ACC112 (cell line): Measurements from ENCODE around the gene IGSF8.
A peak's percentile ranks its signal among the peaks of the same experiment; 100 is the strongest.

Source experiments
- H2AFZ ChIP-seq: fragments of 200-600 bp; sonication (generic); one replicate; pipeline ENCODE4 v1.6.0; 2017; ENCODE audit warnings: antibody characterized with exemption, low read length; ENCODE audit not compliant: unreplicated experiment
- H3K27ac ChIP-seq: fragments of 200-600 bp; sonication (generic); 2 replicates; pipeline ENCODE4 v1.5.1; 2014; ENCODE audit warnings: low read depth, mild to moderate bottlenecking, antibody characterized with exemption, low read length, moderate library complexity
- H3K27me3 ChIP-seq: fragments of 200-600 bp; sonication (generic); 2 replicates; pipeline ENCODE4 v1.6.1; 2014; ENCODE audit warnings: mild to moderate bottlenecking, antibody characterized with exemption, low read length, moderate library complexity, mixed read lengths; ENCODE audit not compliant: insufficient read depth
- H3K36me3 ChIP-seq: fragments of 200-600 bp; sonication (generic); 2 replicates; pipeline ENCODE4 v1.6.1; 2016; ENCODE audit warnings: mild to moderate bottlenecking, antibody characterized with exemption, low read length, moderate library complexity, mixed read lengths; ENCODE audit not compliant: insufficient read depth
- H3K4me1 ChIP-seq: fragments of 200-600 bp; sonication (generic); one replicate; pipeline ENCODE4 v1.6.1; 2016; ENCODE audit warnings: low read length, mixed read lengths; ENCODE audit not compliant: insufficient read depth, unreplicated experiment, control insufficient read depth
- H3K4me3 ChIP-seq: fragments of 200-600 bp; sonication (generic); 2 replicates; pipeline ENCODE4 v1.5.1; 2014; ENCODE audit warnings: mild to moderate bottlenecking, low read depth, low read length
- H3K79me2 ChIP-seq: fragments of 200-600 bp; sonication (generic); one replicate; pipeline ENCODE4 v1.6.0; 2016; ENCODE audit warnings: low read length; ENCODE audit not compliant: control insufficient read depth, unreplicated experiment, insufficient read depth

Gene IGSF8

DNA sequence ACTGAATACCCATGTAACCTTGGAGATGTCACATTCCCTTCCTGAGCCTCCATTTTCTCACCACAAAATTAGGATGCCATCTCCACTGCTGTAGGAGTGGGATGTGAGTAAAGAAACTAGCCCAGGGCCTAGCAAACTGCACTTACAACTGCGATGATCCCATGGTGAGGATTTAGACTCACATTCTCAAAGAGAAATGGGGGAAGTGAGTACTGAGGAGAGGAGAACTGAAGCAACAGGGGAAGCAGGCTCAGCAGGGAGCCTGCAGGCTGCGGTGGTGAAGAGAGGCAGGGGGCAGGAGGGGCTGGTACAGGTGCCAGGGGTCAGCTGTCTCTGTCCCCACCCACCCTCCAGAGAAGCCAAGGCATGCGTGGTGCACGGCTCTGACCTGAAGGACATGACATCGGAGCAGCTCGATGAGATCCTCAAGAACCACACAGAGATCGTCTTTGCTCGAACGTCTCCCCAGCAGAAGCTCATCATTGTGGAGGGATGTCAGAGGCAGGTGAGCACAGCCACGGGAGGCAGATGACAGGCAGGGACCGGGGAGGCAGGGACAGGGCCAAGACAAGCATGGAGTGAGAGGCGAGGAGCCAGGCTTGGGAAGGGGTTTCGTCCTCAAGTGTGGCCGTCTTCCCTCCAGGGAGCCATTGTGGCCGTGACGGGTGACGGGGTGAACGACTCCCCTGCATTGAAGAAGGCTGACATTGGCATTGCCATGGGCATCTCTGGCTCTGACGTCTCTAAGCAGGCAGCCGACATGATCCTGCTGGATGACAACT, 36.6 kb upstream of the IGSF8 start:
- peaks cover 39% of the 10 kb centered on the region for H3K27me3 ChIP-seq
- no peak overlapping the region for H3K4me3 ChIP-seq
- H2AFZ ChIP-seq = no peak overlapping the region
- H3K4me1 ChIP-seq = no peaks in the 10 kb centered on the region
- H3K79me2 ChIP-seq = no peaks in the 10 kb centered on the region
- H3K27ac ChIP-seq = no peak overlapping the region
- H3K36me3 ChIP-seq = no peaks in the 10 kb centered on the region

DNA sequence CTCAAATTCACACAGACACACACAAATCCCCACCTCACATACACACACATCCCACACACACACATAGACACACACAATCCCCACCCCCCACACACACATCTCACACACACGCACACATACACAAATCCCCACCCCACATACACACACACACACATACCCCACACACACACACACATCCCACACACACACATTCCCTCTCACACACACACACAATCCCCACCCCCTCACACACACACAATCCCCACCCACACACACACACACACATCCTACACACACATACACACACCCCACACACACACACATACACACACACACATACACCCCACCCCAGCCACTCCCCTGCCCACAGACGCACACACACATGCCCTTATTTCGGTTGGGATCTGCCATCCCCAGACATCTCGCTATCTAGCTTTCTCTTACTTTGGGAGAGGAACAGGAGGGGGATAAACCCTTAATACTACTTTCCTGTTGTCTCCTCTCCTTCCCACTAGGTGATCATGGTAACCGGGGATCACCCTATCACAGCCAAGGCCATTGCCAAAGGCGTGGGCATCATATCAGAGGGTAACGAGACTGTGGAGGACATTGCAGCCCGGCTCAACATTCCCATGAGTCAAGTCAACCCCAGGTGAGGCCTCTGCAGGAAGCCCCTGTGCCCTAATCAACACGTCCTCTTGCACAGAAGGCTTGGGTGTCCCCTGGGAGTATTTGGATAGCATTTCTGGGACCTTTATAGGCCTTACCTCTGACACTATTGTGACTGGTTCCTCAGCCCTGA, 35.8 kb upstream of the IGSF8 start:
- no peaks in the 10 kb centered on the region for H3K36me3 ChIP-seq
- no peak overlapping the region for H3K27ac ChIP-seq
- H2AFZ ChIP-seq = no peak overlapping the region
- no peak overlapping the region for H3K4me3 ChIP-seq
- no peaks in the 10 kb centered on the region for H3K4me1 ChIP-seq
- H3K27me3 ChIP-seq = peaks cover 38% of the 10 kb centered on the region
- no peaks in the 10 kb centered on the region for H3K79me2 ChIP-seq

DNA sequence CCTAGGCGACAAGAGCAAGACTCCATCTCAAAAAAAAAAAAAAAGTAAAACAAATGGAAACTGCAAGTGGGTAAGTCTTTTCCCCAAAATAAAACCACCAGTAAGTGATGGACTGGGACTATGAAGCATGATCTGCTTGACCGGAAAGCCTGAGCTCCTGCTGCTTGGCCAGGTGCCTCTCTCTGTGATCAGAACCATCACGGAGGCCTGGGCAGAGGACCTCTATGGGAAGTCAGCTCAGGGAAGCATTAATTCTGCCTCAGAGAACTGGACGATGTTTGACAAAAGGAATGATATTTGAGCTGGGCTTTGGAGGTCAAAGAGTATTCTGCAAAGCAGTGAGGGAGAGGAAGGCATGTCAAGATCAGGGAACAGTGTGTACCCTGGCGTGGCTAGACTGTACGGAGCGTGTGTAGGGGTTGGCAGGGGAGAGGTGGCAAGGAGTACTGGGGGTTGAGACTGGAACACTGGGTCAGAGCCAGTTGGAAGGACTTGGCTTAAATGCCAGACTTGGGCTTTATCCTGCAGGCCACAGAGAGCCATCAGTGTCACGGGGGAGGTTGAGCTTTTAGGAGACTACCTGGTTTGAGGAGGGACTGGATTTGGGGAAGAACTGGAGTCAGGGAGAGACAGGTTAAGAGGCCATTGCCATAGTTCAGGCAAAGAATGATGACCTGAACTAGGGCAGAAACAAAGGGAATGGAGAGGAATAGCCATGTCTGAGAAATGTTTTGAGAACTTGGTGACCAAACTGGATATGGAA, 33.6 kb upstream of the IGSF8 start:
- H3K4me1 ChIP-seq = peaks cover 11% of the 10 kb centered on the region
- H3K36me3 ChIP-seq = no peaks in the 10 kb centered on the region
- peaks cover 34% of the 10 kb centered on the region for H3K27me3 ChIP-seq
- no peak overlapping the region for H3K27ac ChIP-seq
- no peaks in the 10 kb centered on the region for H3K79me2 ChIP-seq
- no peak overlapping the region for H2AFZ ChIP-seq
- no peak overlapping the region for H3K4me3 ChIP-seq

DNA sequence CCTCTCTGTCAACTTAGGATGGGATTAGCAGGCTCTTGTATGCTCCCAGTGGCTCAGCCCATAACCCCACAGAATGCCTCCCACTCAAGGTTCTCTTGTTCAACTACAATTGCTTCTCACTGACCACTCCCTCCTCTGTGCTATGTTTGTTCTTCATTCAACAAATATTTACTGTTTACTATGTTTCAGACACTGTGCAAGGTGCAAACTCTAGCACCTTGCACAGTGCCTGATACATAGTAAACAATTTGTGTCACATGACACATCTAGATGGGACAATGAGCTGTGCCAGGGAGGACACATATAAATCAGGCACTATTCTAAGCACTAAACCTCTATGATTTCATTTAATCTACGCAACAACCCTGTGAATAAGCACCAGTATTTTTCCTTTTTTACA, 32.5 kb upstream of the IGSF8 start:
- H3K79me2 ChIP-seq = no peaks in the 10 kb centered on the region
- H3K4me3 ChIP-seq = no peak overlapping the region
- no peaks in the 10 kb centered on the region for H3K36me3 ChIP-seq
- H3K27me3 ChIP-seq = peaks cover 34% of the 10 kb centered on the region
- H3K27ac ChIP-seq = no peak overlapping the region
- H2AFZ ChIP-seq = no peak overlapping the region
- H3K4me1 ChIP-seq = peaks cover 15% of the 10 kb centered on the region

DNA sequence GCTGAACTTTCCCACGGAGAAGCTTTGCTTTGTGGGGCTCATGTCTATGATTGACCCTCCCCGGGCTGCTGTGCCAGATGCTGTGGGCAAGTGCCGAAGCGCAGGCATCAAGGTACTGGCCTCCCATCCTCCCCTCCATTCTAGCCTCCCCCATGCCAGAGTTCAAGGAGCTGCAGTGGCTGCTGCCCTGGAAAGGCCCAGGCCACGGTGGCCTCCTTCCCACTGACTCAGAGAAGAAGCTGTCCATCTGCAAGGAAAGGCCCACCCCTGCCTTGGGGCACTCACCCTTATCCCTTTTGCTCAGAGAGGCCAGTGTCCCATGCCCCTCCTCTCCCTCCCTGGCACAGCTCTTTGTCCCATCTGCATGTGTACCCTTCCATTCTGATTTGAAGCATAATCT, 32.1 kb upstream of the IGSF8 start:
- no peak overlapping the region for H3K4me3 ChIP-seq
- H3K4me1 ChIP-seq = peaks cover 20% of the 10 kb centered on the region
- no peak overlapping the region for H2AFZ ChIP-seq
- no peaks in the 10 kb centered on the region for H3K79me2 ChIP-seq
- no peaks in the 10 kb centered on the region for H3K36me3 ChIP-seq
- peaks cover 34% of the 10 kb centered on the region for H3K27me3 ChIP-seq
- H3K27ac ChIP-seq = no peak overlapping the region

DNA sequence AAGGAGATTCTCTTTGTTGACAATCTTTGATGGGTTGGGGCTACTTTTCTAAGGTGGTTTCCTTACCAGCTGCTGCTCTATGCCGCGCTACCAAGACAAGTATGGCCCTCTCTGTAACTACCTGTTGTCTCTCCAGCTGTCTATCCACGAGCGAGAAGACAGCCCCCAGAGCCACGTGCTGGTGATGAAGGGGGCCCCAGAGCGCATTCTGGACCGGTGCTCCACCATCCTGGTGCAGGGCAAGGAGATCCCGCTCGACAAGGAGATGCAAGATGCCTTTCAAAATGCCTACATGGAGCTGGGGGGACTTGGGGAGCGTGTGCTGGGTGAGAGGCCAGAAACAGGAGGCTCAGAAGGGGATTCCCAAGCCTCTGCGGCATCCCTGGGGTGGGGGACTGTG, 31.5 kb upstream of the IGSF8 start:
- Histone ChIP-seq H3K27me3 (peaks cover 34% of the 10 kb centered on the region), H3K27ac (no peak overlapping the region), H3K4me3 (no peak overlapping the region)

DNA sequence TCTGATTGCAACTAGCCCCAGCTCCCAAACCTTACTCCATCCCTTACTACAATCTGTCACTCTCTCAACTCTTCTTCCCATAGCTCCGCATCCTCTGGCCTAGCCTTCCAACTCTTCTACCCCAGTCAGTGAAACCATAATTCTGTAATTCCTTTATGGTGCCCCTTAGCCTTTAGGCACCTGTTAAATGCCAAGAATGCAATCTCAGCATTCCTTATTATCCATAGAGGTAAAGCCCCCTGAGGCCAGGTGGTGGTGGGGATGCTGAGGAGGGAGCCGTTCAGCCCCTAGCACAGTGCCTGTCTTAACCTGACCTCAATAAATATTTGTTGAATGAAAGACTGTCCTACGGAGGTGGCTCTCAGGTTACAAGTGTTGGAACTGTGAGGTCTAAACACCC, 31.1 kb upstream of the IGSF8 start:
- no peaks in the 10 kb centered on the region for H3K36me3 ChIP-seq
- H3K4me3 ChIP-seq = no peak overlapping the region
- no peak overlapping the region for H2AFZ ChIP-seq
- peaks cover 29% of the 10 kb centered on the region for H3K4me1 ChIP-seq
- H3K27ac ChIP-seq = no peak overlapping the region
- H3K27me3 ChIP-seq = peaks cover 30% of the 10 kb centered on the region
- no peaks in the 10 kb centered on the region for H3K79me2 ChIP-seq

More for the DNA sequence above, 31.5 kb upstream of the IGSF8 start:
- H2AFZ ChIP-seq = no peak overlapping the region
- no peaks in the 10 kb centered on the region for H3K36me3 ChIP-seq
- no peaks in the 10 kb centered on the region for H3K79me2 ChIP-seq
- H3K4me1 ChIP-seq = peaks cover 25% of the 10 kb centered on the region

DNA sequence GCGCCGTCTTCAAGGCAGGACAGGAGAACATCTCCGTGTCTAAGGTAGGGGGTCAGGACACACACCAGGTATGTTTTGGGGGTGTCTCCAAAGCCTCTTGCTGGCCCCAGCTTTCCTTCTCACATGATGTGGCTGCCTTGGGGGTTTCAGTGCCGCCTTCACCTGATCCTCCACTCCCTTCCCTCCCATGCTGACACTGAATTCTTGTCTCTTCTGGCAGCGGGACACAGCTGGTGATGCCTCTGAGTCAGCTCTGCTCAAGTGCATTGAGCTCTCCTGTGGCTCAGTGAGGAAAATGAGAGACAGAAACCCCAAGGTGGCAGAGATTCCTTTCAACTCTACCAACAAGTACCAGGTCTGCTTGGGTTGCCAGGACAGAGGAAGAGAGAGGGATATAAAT, 30.6 kb upstream of the IGSF8 start:
- no peak overlapping the region for H2AFZ ChIP-seq
- no peaks in the 10 kb centered on the region for H3K79me2 ChIP-seq
- no peak overlapping the region for H3K4me3 ChIP-seq
- no peaks in the 10 kb centered on the region for H3K36me3 ChIP-seq
- peaks cover 34% of the 10 kb centered on the region for H3K4me1 ChIP-seq
- H3K27ac ChIP-seq = no peak overlapping the region
- H3K27me3 ChIP-seq = peaks cover 25% of the 10 kb centered on the region

DNA sequence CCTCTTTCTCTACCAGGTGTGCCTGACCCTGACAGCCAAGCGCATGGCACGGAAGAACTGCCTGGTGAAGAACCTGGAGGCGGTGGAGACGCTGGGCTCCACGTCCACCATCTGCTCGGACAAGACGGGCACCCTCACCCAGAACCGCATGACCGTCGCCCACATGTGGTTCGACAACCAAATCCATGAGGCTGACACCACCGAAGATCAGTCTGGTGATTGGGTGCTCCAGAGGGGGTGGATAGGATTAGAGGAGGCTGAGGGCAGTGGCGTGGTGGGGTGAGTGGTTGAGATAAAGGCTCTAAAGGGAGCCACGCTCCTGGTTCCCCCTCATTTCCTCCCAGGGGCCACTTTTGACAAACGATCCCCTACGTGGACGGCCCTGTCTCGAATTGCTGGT, 30.2 kb upstream of the IGSF8 start:
- Histone ChIP-seq H2AFZ (no peak overlapping the region), H3K4me1 (peaks cover 38% of the 10 kb centered on the region), H3K4me3 (no peak overlapping the region), H3K27ac (no peak overlapping the region), H3K36me3 (no peaks in the 10 kb centered on the region), H3K79me2 (no peaks in the 10 kb centered on the region), H3K27me3 (peaks cover 25% of the 10 kb centered on the region)

DNA sequence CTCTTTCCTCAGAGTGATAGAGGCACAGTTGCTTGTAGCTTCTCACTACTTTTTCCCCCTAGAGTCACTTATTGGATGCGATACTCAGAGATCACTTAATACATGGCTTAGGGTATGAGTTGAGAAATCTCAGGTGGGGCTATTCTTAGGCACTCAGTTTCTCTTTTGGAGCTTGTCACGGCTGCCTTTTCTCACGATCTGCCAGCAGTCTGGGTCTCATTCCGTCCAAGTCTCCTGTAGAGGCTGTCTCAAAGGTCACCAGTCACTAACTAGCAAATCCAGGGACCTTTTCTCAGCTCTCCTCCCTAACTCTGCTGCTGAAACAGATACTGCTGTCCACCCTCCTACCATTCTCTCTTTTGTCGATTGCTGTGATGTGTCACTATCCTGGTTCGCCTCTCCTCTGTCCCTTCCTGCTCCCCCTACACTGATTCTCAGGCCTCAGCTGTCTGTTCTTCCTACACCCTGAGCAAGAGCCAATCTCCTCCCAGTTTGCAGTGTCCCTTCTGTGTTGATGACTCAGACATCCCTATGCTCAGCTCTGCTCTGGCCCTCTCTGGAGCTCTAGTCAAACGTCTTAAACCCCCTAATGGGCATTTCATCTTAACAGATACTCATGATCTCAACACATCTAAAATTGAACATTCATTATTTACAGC, 29.6 kb upstream of the IGSF8 start:
- peak overlapping the region; percentile 48 for H2AFZ ChIP-seq
- no peak overlapping the region for H3K4me3 ChIP-seq
- H3K27me3 ChIP-seq = peaks cover 19% of the 10 kb centered on the region
- peaks cover 38% of the 10 kb centered on the region for H3K4me1 ChIP-seq
- no peak overlapping the region for H3K27ac ChIP-seq
- H3K79me2 ChIP-seq = no peaks in the 10 kb centered on the region
- H3K36me3 ChIP-seq = no peaks in the 10 kb centered on the region
